ENCODE results near the gene CCDC121. TPM values are rescaled to one million over a fixed set of nuclear protein-coding genes. Genes with fewer than 3 reads are reported as not detected.

The CCDC121 gene
- total and polyA plus RNA-seq, 4 experiments from 2014 or later, result 0.79 to 2.2 (median 1.2) TPM

DNA sequence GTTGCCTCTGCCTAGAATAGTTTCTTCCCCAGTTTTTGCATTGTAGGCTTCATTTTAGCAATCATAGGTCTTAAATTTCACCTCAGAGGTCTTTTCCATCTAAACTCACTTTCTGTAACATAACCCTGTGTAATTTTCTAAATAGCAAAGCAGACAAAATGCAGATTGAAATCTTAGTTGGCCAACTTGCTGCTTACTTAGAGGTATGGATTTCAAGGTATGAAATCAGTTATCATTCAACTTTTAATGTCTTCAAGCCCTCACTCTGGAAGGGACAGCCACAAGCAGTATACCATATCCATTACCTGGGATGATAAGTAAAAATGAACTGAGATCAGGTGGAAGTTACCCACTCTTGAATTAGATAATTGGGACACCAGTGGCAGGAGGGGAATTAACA, 3.9 kb downstream of the CCDC121 start:
- Mint-ChIP-seq H3K4me1 (peaks cover 0 to 2% (median under 1%) of the 10 kb centered on the region in 4 donors), H3K9me3 (no peaks in the 10 kb centered on the region), H3K27ac (peak overlapping the region in 1 of 7 donors; percentile 4), H3K36me3 (peaks cover 30 to 46% of the 10 kb centered on the region in 2 donors), H3K27me3 (no peaks in the 10 kb centered on the region), H3K4me3 (no peak overlapping the region)
- CTCF ChIA-PET (ENCODE audit: partially characterized antibody), result no interaction called here
- POLR2A ChIA-PET (ENCODE audit: partially characterized antibody), result no interaction called here
- DNase-seq, result no peak
- Histone ChIP-seq H3K27ac (ENCODE audit: low read depth, low read length) (no peak overlapping the region), H3K36me3 (ENCODE audit: insufficient read depth, low read length) (peaks cover 36% of the 10 kb centered on the region), H3K4me1 (ENCODE audit: insufficient read depth, low read length) (peaks cover 15% of the 10 kb centered on the region), H3K9me3 (ENCODE audit: control insufficient read depth in 1 of 2, low read length in 2 of 2) (no peaks in the 10 kb centered on the region), H3K4me3 (ENCODE audit: low read length in 2 of 2) (no peak overlapping the region), H3K27me3 (ENCODE audit: insufficient read depth, low read length) (no peaks in the 10 kb centered on the region)
- intact Hi-C loops (cut with micrococcal nuclease), result loop anchor here (5.0 kb wide), 1 partner anchor 268 kb away; the partner anchor contains the start of gene GTF3C2

GRCh38 chr2:27622921-27623384, 5.9 kb downstream of the CCDC121 start:
- no peaks in the 10 kb centered on the region for H3K9me3 ChIP-seq (ENCODE audit: control insufficient read depth in 1 of 2, low read length in 2 of 2)
- peaks cover 2% of the 10 kb centered on the region for H3K4me1 ChIP-seq (ENCODE audit: insufficient read depth, low read length)
- H3K27ac ChIP-seq (ENCODE audit: low read depth, low read length), result no peak overlapping the region
- H3K4me3 Mint-ChIP-seq, result no peak overlapping the region
- DNase-seq, result no peak
- H3K27me3 ChIP-seq (ENCODE audit: insufficient read depth, low read length), result no peaks in the 10 kb centered on the region
- H3K27ac Mint-ChIP-seq, result peak overlapping the region in 2 of 7 donors; percentile 4 to 22
- H3K4me1 Mint-ChIP-seq, result peaks cover 0 to 2% (median 0%) of the 10 kb centered on the region in 4 donors
- no peak overlapping the region for H3K4me3 ChIP-seq (ENCODE audit: low read length in 2 of 2)
- CTCF ChIA-PET (ENCODE audit: partially characterized antibody), result no interaction called here
- peaks cover 40 to 59% of the 10 kb centered on the region in 2 donors for H3K36me3 Mint-ChIP-seq
- intact Hi-C loops (cut with micrococcal nuclease), result no loop called here
- H3K9me3 Mint-ChIP-seq, result no peaks in the 10 kb centered on the region
- H3K36me3 ChIP-seq (ENCODE audit: insufficient read depth, low read length), result peaks cover 47% of the 10 kb centered on the region
- H3K27me3 Mint-ChIP-seq, result no peaks in the 10 kb centered on the region
- POLR2A ChIA-PET (ENCODE audit: partially characterized antibody), result no interaction called here

- CTCF ChIA-PET (ENCODE audit: partially characterized antibody), result interaction anchor here (1.0 kb wide), 1 partner anchor 62 kb away, joined by 3 read pairs; no protein-coding TSS in a partner anchor
Measured at GRCh38 chr2:27621524-27621923, 7.3 kb downstream of the CCDC121 start.

GRCh38 chr2:27615316-27615715, 13.5 kb downstream of the CCDC121 start:
- intact Hi-C loops (cut with micrococcal nuclease), result no loop called here
- no peak for DNase-seq
- no peaks in the 10 kb centered on the region for H3K9me3 Mint-ChIP-seq
- peaks cover 54% of the 10 kb centered on the region for H3K36me3 ChIP-seq (ENCODE audit: insufficient read depth, low read length)
- ChIA-PET POLR2A (ENCODE audit: partially characterized antibody) (no interaction called here), CTCF (ENCODE audit: partially characterized antibody) (no interaction called here)
- peaks cover 0 to 4% (median under 1%) of the 10 kb centered on the region in 4 donors for H3K4me1 Mint-ChIP-seq
- H3K36me3 Mint-ChIP-seq, result peaks cover 42 to 64% of the 10 kb centered on the region in 2 donors
- no peaks in the 10 kb centered on the region for H3K27me3 ChIP-seq (ENCODE audit: insufficient read depth, low read length)
- no peak overlapping the region for H3K27ac ChIP-seq (ENCODE audit: low read depth, low read length)
- H3K4me3 ChIP-seq (ENCODE audit: low read length in 2 of 2), result no peak overlapping the region
- H3K27ac Mint-ChIP-seq, result no peak overlapping the region
- H3K27me3 Mint-ChIP-seq, result no peaks in the 10 kb centered on the region
- H3K4me1 ChIP-seq (ENCODE audit: insufficient read depth, low read length), result no peaks in the 10 kb centered on the region
- H3K4me3 Mint-ChIP-seq, result no peak overlapping the region
- no peaks in the 10 kb centered on the region for H3K9me3 ChIP-seq (ENCODE audit: control insufficient read depth in 1 of 2, low read length in 2 of 2)

More at GRCh38 chr2:27621524-27621923, 7.3 kb downstream of the CCDC121 start:
- Histone ChIP-seq H3K4me3 (ENCODE audit: low read length in 2 of 2) (no peak overlapping the region), H3K27me3 (ENCODE audit: insufficient read depth, low read length) (no peaks in the 10 kb centered on the region), H3K27ac (ENCODE audit: low read depth, low read length) (no peak overlapping the region), H3K9me3 (ENCODE audit: control insufficient read depth in 1 of 2, low read length in 2 of 2) (no peaks in the 10 kb centered on the region), H3K36me3 (ENCODE audit: insufficient read depth, low read length) (peaks cover 59% of the 10 kb centered on the region), H3K4me1 (ENCODE audit: insufficient read depth, low read length) (no peaks in the 10 kb centered on the region)
- intact Hi-C loops (cut with micrococcal nuclease), result no loop called here
- DNase-seq, result no peak
- peaks cover 51 to 71% of the 10 kb centered on the region in 2 donors for H3K36me3 Mint-ChIP-seq
- H3K4me1 Mint-ChIP-seq, result no peaks in the 10 kb centered on the region
- no peak overlapping the region for H3K4me3 Mint-ChIP-seq
- POLR2A ChIA-PET (ENCODE audit: partially characterized antibody), result interaction anchor here (1.0 kb wide), 1 partner anchor 25 kb away, joined by 4 read pairs; no protein-coding TSS in a partner anchor
- no peaks in the 10 kb centered on the region for H3K27me3 Mint-ChIP-seq
- peak overlapping the region in 2 of 7 donors; percentile 48 to 73 for H3K27ac Mint-ChIP-seq
- H3K9me3 Mint-ChIP-seq, result no peaks in the 10 kb centered on the region

GRCh38 chr2:27613985-27614384, 14.8 kb downstream of the CCDC121 start:
- H3K27me3 Mint-ChIP-seq, result no peaks in the 10 kb centered on the region
- H3K4me3 Mint-ChIP-seq, result no peak overlapping the region
- POLR2A ChIA-PET (ENCODE audit: partially characterized antibody), result interaction anchor here (0.6 to 1.7 kb wide), 2 partner anchors 15 to 258 kb away, joined by 3 to 4 read pairs; partner anchors contain the start of genes CCDC121, GPN1 and GTF3C2
- H3K9me3 Mint-ChIP-seq, result no peaks in the 10 kb centered on the region
- no peaks in the 10 kb centered on the region for H3K4me1 ChIP-seq (ENCODE audit: insufficient read depth, low read length)
- no peaks in the 10 kb centered on the region for H3K27me3 ChIP-seq (ENCODE audit: insufficient read depth, low read length)
- H3K4me3 ChIP-seq (ENCODE audit: low read length in 2 of 2), result no peak overlapping the region
- no peak for DNase-seq
- H3K9me3 ChIP-seq (ENCODE audit: control insufficient read depth in 1 of 2, low read length in 2 of 2), result no peaks in the 10 kb centered on the region
- H3K36me3 ChIP-seq (ENCODE audit: insufficient read depth, low read length), result peaks cover 52% of the 10 kb centered on the region
- peaks cover 0 to 4% (median under 1%) of the 10 kb centered on the region in 4 donors for H3K4me1 Mint-ChIP-seq
- CTCF ChIA-PET (ENCODE audit: partially characterized antibody), result no interaction called here
- H3K36me3 Mint-ChIP-seq, result peaks cover 37 to 66% of the 10 kb centered on the region in 2 donors
- no peak overlapping the region for H3K27ac ChIP-seq (ENCODE audit: low read depth, low read length)
- intact Hi-C loops (cut with micrococcal nuclease), result no loop called here
- peak overlapping the region in 1 of 7 donors; percentile 13 for H3K27ac Mint-ChIP-seq

DNA sequence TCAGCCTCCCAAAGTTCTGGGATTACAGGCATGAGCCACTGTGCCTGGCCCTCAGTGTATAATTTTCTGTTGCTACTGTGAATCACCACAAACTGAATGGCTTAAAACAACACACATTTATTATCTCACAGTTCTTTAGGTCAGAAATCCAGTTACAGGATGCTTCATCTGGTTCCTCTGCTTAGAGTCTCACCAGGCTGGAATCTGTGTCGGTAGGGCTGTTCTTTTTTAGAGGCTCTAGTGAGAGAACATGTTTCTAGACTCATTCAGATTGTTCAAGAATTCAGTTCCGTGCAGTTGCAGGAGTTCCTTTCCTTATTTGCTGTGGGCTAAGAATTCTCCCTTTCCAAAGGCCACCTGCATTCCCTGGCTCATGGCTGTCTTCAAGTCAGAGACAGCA, 22.2 kb downstream of the CCDC121 start:
- Histone ChIP-seq H3K36me3 (ENCODE audit: insufficient read depth, low read length) (peaks cover 59% of the 10 kb centered on the region), H3K9me3 (ENCODE audit: control insufficient read depth in 1 of 2, low read length in 2 of 2) (no peaks in the 10 kb centered on the region), H3K4me3 (ENCODE audit: low read length in 2 of 2) (no peak overlapping the region), H3K4me1 (ENCODE audit: insufficient read depth, low read length) (no peaks in the 10 kb centered on the region), H3K27me3 (ENCODE audit: insufficient read depth, low read length) (no peaks in the 10 kb centered on the region), H3K27ac (ENCODE audit: low read depth, low read length) (no peak overlapping the region)
- Mint-ChIP-seq H3K27me3 (no peaks in the 10 kb centered on the region), H3K27ac (peak overlapping the region in 1 of 7 donors; percentile 38), H3K9me3 (no peaks in the 10 kb centered on the region), H3K4me3 (no peak overlapping the region), H3K4me1 (peaks cover 0 to 11% (median 3%) of the 10 kb centered on the region in 4 donors), H3K36me3 (peaks cover 52 to 66% of the 10 kb centered on the region in 2 donors)
- no peak for DNase-seq
- intact Hi-C loops (cut with micrococcal nuclease), result no loop called here
- POLR2A ChIA-PET (ENCODE audit: partially characterized antibody), result no interaction called here
- CTCF ChIA-PET (ENCODE audit: partially characterized antibody), result no interaction called here

DNA sequence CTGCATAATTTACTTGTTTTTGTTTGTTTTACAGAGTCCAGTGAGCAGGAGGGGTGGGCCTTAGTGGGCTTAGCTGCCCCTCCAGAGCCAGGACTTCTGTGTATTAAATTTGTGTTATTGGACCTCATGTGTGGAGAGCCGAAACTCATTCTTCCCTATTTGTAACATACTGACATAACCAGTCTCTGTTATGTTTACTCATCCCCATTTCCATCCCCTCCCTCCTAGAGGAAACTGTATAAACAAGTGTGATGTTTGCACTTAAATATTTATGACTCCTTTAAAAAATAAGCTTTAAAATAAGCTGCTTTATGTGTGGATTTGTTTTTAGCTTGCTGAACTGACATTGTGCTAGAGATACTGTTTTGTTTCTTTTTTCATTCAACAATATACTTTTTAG, 32.2 kb downstream of the CCDC121 start:
- H3K4me1 Mint-ChIP-seq, result peaks cover 25 to 46% (median 36%) of the 10 kb centered on the region in 4 donors
- CTCF ChIA-PET (ENCODE audit: partially characterized antibody), result no interaction called here
- POLR2A ChIA-PET (ENCODE audit: partially characterized antibody), result interaction anchor here (1.0 kb wide), 1 partner anchor 14 kb away, joined by 4 read pairs; the partner anchor contains the start of gene ZNF512
- no peaks in the 10 kb centered on the region for H3K9me3 ChIP-seq (ENCODE audit: control insufficient read depth in 1 of 2, low read length in 2 of 2)
- H3K27me3 Mint-ChIP-seq, result no peaks in the 10 kb centered on the region
- intact Hi-C loops (cut with micrococcal nuclease), result no loop called here
- H3K4me3 ChIP-seq (ENCODE audit: low read length in 2 of 2), result no peak overlapping the region
- peaks cover 0 to 35% (median 17%) of the 10 kb centered on the region in 8 donors for H3K9me3 Mint-ChIP-seq
- H3K4me1 ChIP-seq (ENCODE audit: insufficient read depth, low read length), result peaks cover 24% of the 10 kb centered on the region
- H3K27me3 ChIP-seq (ENCODE audit: insufficient read depth, low read length), result no peaks in the 10 kb centered on the region
- DNase-seq, result no peak
- H3K27ac ChIP-seq (ENCODE audit: low read depth, low read length), result peak overlapping the region; percentile 5
- peak overlapping the region in 2 of 8 donors; percentile 45 to 48 for H3K4me3 Mint-ChIP-seq
- H3K27ac Mint-ChIP-seq, result peak overlapping the region in 5 of 7 donors; percentile 14 to 63 (median 27)
- H3K36me3 Mint-ChIP-seq, result peaks cover 59 to 64% of the 10 kb centered on the region in 2 donors
- peaks cover 22% of the 10 kb centered on the region for H3K36me3 ChIP-seq (ENCODE audit: insufficient read depth, low read length)

All from CD4-positive, alpha-beta memory T cell (primary cell).